Measurements from ENCODE around the gene PIWIL4.

Gene PIWIL4

DNA sequence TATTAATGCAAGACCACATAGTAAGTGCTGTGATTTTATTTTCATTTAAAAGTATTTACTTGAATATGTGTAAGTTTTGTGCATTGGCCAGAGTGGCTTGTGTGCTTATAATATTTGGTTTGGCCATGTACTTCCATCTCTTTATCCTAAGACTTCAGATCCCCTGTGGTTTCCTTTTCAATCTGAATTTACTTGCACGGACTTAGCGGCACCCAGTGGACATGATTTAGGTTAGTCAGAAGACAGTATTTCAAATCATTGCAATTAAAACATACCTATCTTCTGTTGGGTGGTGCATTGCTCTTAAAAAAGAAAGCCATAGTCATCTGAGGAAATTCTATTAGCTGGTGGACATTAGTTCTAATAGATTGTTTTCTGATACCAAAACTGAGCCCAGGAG lies 30.7 kb downstream of the PIWIL4 start:
- Histone ChIP-seq H3K36me3 (no peaks in the 10 kb centered on the region), H3K27ac (no peak overlapping the region), H3K27me3 (ENCODE audit: insufficient read depth, low read depth, severe bottlenecking) (no peaks in the 10 kb centered on the region), H3K9me3 (ENCODE audit: severe bottlenecking) (no peaks in the 10 kb centered on the region), H3K4me3 (ENCODE audit: low read depth, low read length) (no peak overlapping the region)
- DNase-seq: peak; percentile 54
- TF ChIP-seq, protein P1, sequence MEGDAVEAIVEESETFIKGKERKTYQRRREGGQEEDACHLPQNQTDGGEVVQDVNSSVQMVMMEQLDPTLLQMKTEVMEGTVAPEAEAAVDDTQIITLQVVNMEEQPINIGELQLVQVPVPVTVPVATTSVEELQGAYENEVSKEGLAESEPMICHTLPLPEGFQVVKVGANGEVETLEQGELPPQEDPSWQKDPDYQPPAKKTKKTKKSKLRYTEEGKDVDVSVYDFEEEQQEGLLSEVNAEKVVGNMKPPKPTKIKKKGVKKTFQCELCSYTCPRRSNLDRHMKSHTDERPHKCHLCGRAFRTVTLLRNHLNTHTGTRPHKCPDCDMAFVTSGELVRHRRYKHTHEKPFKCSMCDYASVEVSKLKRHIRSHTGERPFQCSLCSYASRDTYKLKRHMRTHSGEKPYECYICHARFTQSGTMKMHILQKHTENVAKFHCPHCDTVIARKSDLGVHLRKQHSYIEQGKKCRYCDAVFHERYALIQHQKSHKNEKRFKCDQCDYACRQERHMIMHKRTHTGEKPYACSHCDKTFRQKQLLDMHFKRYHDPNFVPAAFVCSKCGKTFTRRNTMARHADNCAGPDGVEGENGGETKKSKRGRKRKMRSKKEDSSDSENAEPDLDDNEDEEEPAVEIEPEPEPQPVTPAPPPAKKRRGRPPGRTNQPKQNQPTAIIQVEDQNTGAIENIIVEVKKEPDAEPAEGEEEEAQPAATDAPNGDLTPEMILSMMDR (IDR thresholded peaks at IDR 0.05; ENCODE audit: low read depth, low read length): peak; percentile 31; the same call in 1 of the 2 replicates

DNA sequence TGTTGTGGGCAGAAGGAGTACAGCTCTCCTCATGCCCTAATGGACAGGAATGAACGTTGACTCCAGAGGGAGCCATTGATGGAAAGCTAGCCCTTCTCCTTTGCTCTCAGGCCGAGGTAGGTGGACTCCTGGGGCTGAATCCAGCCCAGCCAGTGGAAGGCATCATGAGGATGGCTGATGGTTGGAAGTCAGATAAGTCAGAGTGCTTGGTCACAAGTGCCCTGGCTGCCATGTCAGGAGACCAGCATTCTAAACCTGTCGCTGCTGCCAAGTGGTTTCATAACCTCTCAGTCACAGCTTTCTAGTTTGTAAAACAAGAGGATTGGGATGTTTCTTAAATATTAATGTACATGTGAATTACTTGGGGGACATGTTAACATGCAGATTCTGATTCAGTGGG lies 32.3 kb downstream of the PIWIL4 start:
- Histone ChIP-seq H3K27ac (no peak overlapping the region), H3K27me3 (ENCODE audit: insufficient read depth, low read depth, severe bottlenecking) (no peaks in the 10 kb centered on the region), H3K9me3 (ENCODE audit: severe bottlenecking) (no peaks in the 10 kb centered on the region), H3K36me3 (no peaks in the 10 kb centered on the region), H3K4me3 (ENCODE audit: low read depth, low read length) (no peak overlapping the region)
- TF ChIP-seq, protein P1 (IDR thresholded peaks at IDR 0.05; ENCODE audit: low read depth, low read length): no peak
- no peak for DNase-seq

DNA sequence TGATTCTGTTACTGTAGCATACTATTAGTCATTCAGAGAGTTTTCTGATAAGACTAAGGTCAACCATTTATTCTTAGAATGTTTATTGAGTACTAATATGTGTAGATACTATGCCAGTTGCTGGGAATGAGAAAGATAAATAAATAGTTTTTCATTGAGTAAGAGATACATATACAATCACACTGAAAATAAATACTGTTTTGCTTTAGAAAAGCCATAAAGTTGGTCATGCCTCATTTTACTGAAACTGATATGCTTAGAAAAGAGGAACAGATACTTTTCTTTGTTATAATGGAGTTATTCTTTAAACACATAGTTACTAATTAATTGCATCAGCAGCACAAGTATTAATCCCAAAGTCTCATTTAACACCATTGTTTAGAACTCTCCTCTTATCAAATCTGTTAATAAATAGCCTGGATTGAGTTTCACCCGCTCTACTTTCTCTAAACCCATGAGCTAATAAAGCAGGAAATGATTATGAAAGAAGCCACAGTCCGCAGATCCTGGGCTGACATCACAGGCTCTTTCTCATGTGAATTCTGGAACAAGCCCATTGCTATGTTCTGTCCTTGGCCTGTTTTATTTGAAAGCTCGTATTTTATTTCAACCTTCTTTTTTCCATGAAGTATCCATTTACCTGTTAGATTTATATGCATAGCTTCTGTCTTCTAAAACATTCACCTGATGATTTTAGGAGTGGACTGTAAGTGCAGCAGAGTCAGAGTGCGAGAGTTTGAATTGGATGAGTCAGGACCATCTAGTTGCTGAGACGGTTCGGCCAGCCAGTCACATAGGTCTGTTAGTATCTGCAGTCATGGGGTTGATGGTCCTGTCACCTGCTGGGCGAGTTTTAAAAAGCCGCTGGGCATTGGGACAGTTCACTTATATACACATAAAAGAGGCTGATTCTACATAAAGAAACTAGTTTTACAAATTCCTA lies 35.5 kb downstream of the PIWIL4 start:
- DNase-seq: no peak

DNA sequence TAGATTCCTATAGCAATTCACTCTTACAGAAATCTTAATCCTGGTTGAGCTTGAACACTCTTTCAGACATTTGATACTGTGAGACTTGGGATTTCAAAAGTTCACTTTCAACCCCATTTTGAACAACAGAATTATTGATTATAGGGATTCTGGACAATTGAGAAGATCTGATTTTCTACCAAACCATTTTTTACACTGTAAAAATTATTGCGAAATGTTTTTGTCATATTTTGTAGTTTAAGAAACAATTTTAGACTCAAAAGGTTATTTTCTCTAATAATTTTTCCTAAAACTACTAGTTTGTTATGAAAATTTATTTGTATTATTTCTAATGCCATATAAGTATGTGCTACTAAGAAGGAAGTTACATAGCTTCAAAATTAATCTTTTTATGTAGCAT lies 36.4 kb downstream of the PIWIL4 start:
- Histone ChIP-seq H3K4me3 (ENCODE audit: low read depth, low read length) (no peak overlapping the region), H3K9me3 (ENCODE audit: severe bottlenecking) (no peaks in the 10 kb centered on the region), H3K27me3 (ENCODE audit: insufficient read depth, low read depth, severe bottlenecking) (no peaks in the 10 kb centered on the region), H3K36me3 (no peaks in the 10 kb centered on the region), H3K27ac (no peak overlapping the region)
- DNase-seq: no peak
- TF ChIP-seq, protein P1 (IDR thresholded peaks at IDR 0.05; ENCODE audit: low read depth, low read length): no peak

More for the DNA sequence above, 35.5 kb downstream of the PIWIL4 start:
- TF ChIP-seq, protein P1 (IDR thresholded peaks at IDR 0.05; ENCODE audit: low read depth, low read length): no peak
- Histone ChIP-seq H3K27me3 (ENCODE audit: insufficient read depth, low read depth, severe bottlenecking) (no peaks in the 10 kb centered on the region), H3K4me3 (ENCODE audit: low read depth, low read length) (no peak overlapping the region), H3K9me3 (ENCODE audit: severe bottlenecking) (no peaks in the 10 kb centered on the region), H3K27ac (no peak overlapping the region), H3K36me3 (no peaks in the 10 kb centered on the region)

DNA sequence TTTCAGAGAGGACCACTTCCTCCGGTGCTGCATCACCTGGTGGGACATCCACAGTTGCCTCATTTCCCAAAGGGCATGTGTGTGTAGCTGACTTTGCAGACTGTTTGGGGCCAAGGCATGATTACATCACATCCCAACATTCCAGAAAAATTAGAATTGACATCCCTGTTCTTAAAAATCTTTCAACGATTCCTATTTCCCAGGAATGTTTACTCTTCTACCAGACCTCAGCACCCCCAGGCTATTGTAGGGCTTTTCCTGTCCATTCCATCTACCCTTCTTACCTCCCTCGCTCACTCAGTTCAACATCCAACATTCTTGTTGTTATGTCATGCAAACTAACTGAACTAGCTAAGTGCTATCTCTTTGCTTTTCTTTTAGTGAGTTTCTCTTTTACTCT lies 37.3 kb downstream of the PIWIL4 start:
- no peaks in the 10 kb centered on the region for H3K9me3 ChIP-seq (ENCODE audit: severe bottlenecking)
- H3K4me3 ChIP-seq (ENCODE audit: low read depth, low read length): no peak overlapping the region
- H3K36me3 ChIP-seq: no peaks in the 10 kb centered on the region
- DNase-seq: no peak
- H3K27me3 ChIP-seq (ENCODE audit: insufficient read depth, low read depth, severe bottlenecking): no peaks in the 10 kb centered on the region
- TF ChIP-seq, protein P1 (IDR thresholded peaks at IDR 0.05; ENCODE audit: low read depth, low read length): no peak
- H3K27ac ChIP-seq: no peak overlapping the region
